Liver (tissue), 9 donors: Measurements from ENCODE around the gene BRF1. TPM values are rescaled to one million over a fixed set of nuclear protein-coding genes. Genes with fewer than 3 reads are reported as not detected.
"Not testable (repeated sequence)": the region's sequence is repeated elsewhere in the genome, so short reads cannot be mapped to it uniquely, and the experiment has no call there.

Source experiments
- DNase-seq: peaks from one replicate; pipeline ENCODE4 v3.0.0-alpha.2; 2017; ENCODE audit warnings: low spot score
- H3K27ac ChIP-seq, 2 donors: one replicate each; pipeline ENCODE4 v1.7.0; 2013; ENCODE audit warnings: inconsistent platforms in 2 of 2, low read length in 2 of 2, control low read depth in 1 of 2, low read depth in 1 of 2, mild to moderate bottlenecking in 1 of 2
- H3K27me3 ChIP-seq, 4 donors: one replicate each; pipeline versions ENCODE4 v1.6.1 to v1.7.0; 2013; ENCODE audit warnings: low read length in 3 of 4, inconsistent platforms in 1 of 4, mild to moderate bottlenecking in 1 of 4, moderate library complexity in 1 of 4; ENCODE audit not compliant: control insufficient read depth in 4 of 4, insufficient read depth in 4 of 4
- H3K36me3 ChIP-seq, 4 donors: one replicate each; pipeline versions ENCODE4 v1.6.1 to v1.7.0; 2013; ENCODE audit warnings: low read length in 3 of 4, mild to moderate bottlenecking in 3 of 4, low read depth in 1 of 4, moderate library complexity in 1 of 4; ENCODE audit not compliant: control insufficient read depth in 4 of 4, insufficient read depth in 3 of 4
- H3K4me1 ChIP-seq, 4 donors: one replicate each; pipeline versions ENCODE4 v1.6.1 to v1.7.0; 2013; ENCODE audit warnings: low read length in 3 of 4, mild to moderate bottlenecking in 3 of 4, moderate library complexity in 1 of 4; ENCODE audit not compliant: control insufficient read depth in 4 of 4, insufficient read depth in 4 of 4
- H3K4me3 ChIP-seq, 3 donors: one replicate each; pipeline versions ENCODE4 v1.6.1 to v1.7.0; 2013; ENCODE audit warnings: low read length in 3 of 3, control low read depth in 1 of 3, low read depth in 1 of 3, mild to moderate bottlenecking in 1 of 3
- H3K9ac ChIP-seq, 2 donors: one replicate each; pipeline ENCODE4 v1.7.0; 2013; ENCODE audit warnings: low read length in 2 of 2, mild to moderate bottlenecking in 2 of 2, moderate library complexity in 2 of 2, control low read depth in 1 of 2, low read depth in 1 of 2
- H3K9me3 ChIP-seq, 4 donors: one replicate each; pipeline versions ENCODE4 v1.6.1 to v1.7.0; 2013; ENCODE audit warnings: low read length in 3 of 4; ENCODE audit not compliant: control insufficient read depth in 4 of 4
- ATF3 ChIP-seq: IDR thresholded peaks from 2 replicates; pipeline ENCODE4 v1.6.1; 2016; ENCODE audit warnings: antibody characterized with exemption
- FOXA2 ChIP-seq: IDR thresholded peaks from 2 replicates; pipeline ENCODE4 v1.6.1; 2016; ENCODE audit warnings: antibody characterized with exemption
- GABPA ChIP-seq, 2 donors: IDR thresholded peaks in 1 of 2; conservative IDR thresholded peaks in 1 of 2; 2 replicates each; pipeline ENCODE4 v1.6.1; 2016; ENCODE audit warnings: antibody characterized with exemption in 2 of 2, mild to moderate bottlenecking in 1 of 2, moderate library complexity in 1 of 2
- JUND ChIP-seq, 2 donors: IDR thresholded peaks; 2 replicates each; pipeline ENCODE4 v1.6.1; 2016; ENCODE audit warnings: antibody characterized with exemption in 2 of 2
- REST ChIP-seq: IDR thresholded peaks from 2 replicates; pipeline ENCODE4 v1.6.1; 2016; ENCODE audit warnings: antibody characterized with exemption, mild to moderate bottlenecking
- RXRA ChIP-seq, 2 donors: IDR thresholded peaks; 2 replicates each; pipeline ENCODE4 v1.6.1; 2017 to 2018; ENCODE audit warnings: antibody characterized with exemption in 2 of 2, mild to moderate bottlenecking in 1 of 2
- SP1 ChIP-seq: IDR thresholded peaks from 2 replicates; pipeline ENCODE4 v1.6.1; 2018; ENCODE audit warnings: antibody characterized with exemption, mild to moderate bottlenecking
- TAF1 ChIP-seq: conservative IDR thresholded peaks from 2 replicates; pipeline ENCODE4 v1.6.1; 2016; ENCODE audit warnings: antibody characterized with exemption, mild to moderate bottlenecking
- WGBS: extraction: QIAGEN DNeasy Blood & Tissue Kit; methylation state at CpG from one replicate; pipeline ENCODE4 v1.1.7; 2013; 5-methylcytosine and 5-hydroxymethylcytosine counted together
- polyA plus RNA-seq, 2 donors: library from polyadenylated mRNA; stranded (reverse) in 1 of 2; unstranded in 1 of 2; fragments of 200-250 nt in 1 of 2; fragments of >200 nt in 1 of 2; fragmentation: Nextera tagmentation in 1 of 2; extraction: Ambion mirVana in 1 of 2; gene quantifications; one replicate each; pipeline versions ENCODE4 v1.2.1 to v1.2.3, GENCODE V29; 2013 to 2015
- total RNA-seq, 2 donors: library from RNA; depleted of rRNA; stranded (reverse); fragments of >200 nt; gene quantifications; one replicate each; pipeline ENCODE4 v1.2.3, GENCODE V29; 2014
- donor health status: healthy.
- donor health status: healthy.
- donor health status: healthy.
- donor health status: healthy.
- donor health status: healthy.

Gene BRF1
- total and polyA plus RNA-seq, 4 donors: 4.6 to 24.1 (median 10.6) TPM

- H3K36me3 ChIP-seq, H3K9ac ChIP-seq, H3K27me3 ChIP-seq, H3K27ac ChIP-seq, DNase-seq, H3K9me3 ChIP-seq: not testable (repeated sequence)
- peaks cover 5 to 16% (median 9%) of the 10 kb centered on the region in 4 donors for H3K4me1 ChIP-seq
- 85% methylated on average over 11 of the region's 11 CpGs for WGBS
- H3K4me3 ChIP-seq: peak overlapping the region in 1 of 3 donors; percentile 97
These were observed 1.1 kb upstream of the BRF1 start for GRCh38 chr14:105301915-105302249.

GRCh38 chr14:105301103-105301914 lies 508 bp upstream of the BRF1 start:
- Histone ChIP-seq H3K4me1 (peaks cover 5 to 16% (median 9%) of the 10 kb centered on the region in 4 donors), H3K9ac (no peak overlapping the region), H3K4me3 (peak overlapping the region; percentile 66 to 97 (median 70)), H3K9me3 (no peaks in the 10 kb centered on the region), H3K27me3 (no peaks in the 10 kb centered on the region), H3K36me3 (no peaks in the 10 kb centered on the region), H3K27ac (peak overlapping the region; percentile 94 to 99)
- peak; percentile 57 for TF ChIP-seq REST
- peak; percentile 73 for TF ChIP-seq SP1
- TF ChIP-seq GABPA (IDR thresholded peaks at IDR 0.05 in 1 of 2, conservative IDR thresholded peaks at IDR 0.05 in 1 of 2): peak in 1 of 2 donors; percentile 49
- no peak for TF ChIP-seq FOXA2
- TF ChIP-seq TAF1: no peak
- peak; percentile 100 for DNase-seq
- 5% methylated on average over 65 of the region's 65 CpGs for WGBS

GRCh38 chr14:105299654-105300541 lies 903 bp downstream of the BRF1 start:
- Histone ChIP-seq H3K27ac (peak overlapping the region; percentile 94 to 99), H3K9me3 (no peaks in the 10 kb centered on the region), H3K4me3 (peak overlapping the region; percentile 70 to 97 (median 73)), H3K27me3 (no peaks in the 10 kb centered on the region), H3K4me1 (peaks cover 5 to 16% (median 9%) of the 10 kb centered on the region in 4 donors), H3K36me3 (no peaks in the 10 kb centered on the region), H3K9ac (peak overlapping the region in 1 of 2 donors; percentile 88)
- TF ChIP-seq ATF3: no peak
- no peak for TF ChIP-seq RXRA (IDR thresholded peaks at IDR 0.05)
- no peak for TF ChIP-seq JUND (IDR thresholded peaks at IDR 0.05)
- no peak for TF ChIP-seq GABPA (IDR thresholded peaks at IDR 0.05 in 1 of 2, conservative IDR thresholded peaks at IDR 0.05 in 1 of 2)
- TF ChIP-seq REST: no peak
- no peak for DNase-seq
- WGBS: 7% methylated on average over 54 of the region's 54 CpGs

- H3K4me3 ChIP-seq, H3K36me3 ChIP-seq, DNase-seq, H3K27me3 ChIP-seq, H3K9ac ChIP-seq, H3K27ac ChIP-seq, H3K9me3 ChIP-seq: not testable (repeated sequence)
- WGBS: 96% methylated on average over 11 of the region's 11 CpGs
- H3K4me1 ChIP-seq: peaks cover 5 to 17% (median 11%) of the 10 kb centered on the region in 4 donors
These were observed 3.5 kb downstream of the BRF1 start for GRCh38 chr14:105297311-105297710.
